HG02840 (cell line): ENCODE measurements around the gene ALOX12B.
"Not testable (repeated sequence)": the region's sequence is repeated elsewhere in the genome, so short reads cannot be mapped to it uniquely, and the experiment has no call there.

ENCODE experiments used
- ATAC-seq: cut with Tn5 transposase; IDR thresholded peaks from one replicate; pipeline ENCODE4 v1.9.1; 2021; ENCODE audit warnings: mild to moderate bottlenecking, moderate library complexity, moderate number of reproducible peaks; ENCODE audit not compliant: unreplicated experiment, low FRiP score

Gene ALOX12B

DNA sequence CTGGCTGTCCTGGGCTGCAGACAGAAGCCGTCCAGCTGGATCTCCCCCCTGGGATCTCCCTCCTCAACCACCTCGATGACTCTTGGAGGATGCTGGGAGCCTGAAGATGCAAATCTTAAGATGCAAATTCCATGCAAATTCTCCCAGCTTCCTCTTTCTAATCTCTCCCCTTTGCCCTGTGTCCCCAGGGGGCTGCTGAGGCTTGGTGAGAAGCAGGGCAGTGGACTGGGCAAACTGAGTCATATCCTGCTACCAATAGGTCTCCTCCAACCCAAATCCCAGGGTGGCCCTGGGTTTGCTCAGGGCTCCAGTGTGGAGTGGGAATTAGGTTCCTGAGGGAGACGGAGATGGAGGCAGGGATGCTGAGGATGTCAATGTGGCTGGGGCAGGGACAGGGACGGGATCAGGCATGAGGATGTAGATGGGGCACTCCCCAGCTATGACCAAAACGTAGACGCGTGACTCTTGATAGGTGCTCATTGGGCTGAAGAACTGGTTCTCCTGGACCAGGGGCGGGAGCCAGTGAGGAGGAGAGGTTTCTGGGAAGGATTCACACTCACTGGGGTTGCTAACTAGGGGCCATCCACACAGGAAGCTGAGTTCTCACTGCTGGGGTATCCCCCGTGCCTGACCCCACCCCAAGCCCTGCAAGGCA, 3.6 kb upstream of the ALOX12B start:
- ATAC-seq, result peak; percentile 60

- no peak for ATAC-seq
These were observed 2.2 kb upstream of the ALOX12B start for GRCh38 chr17:8089728-8090127.

GRCh38 chr17:8087952-8088230, 375 bp upstream of the ALOX12B start:
- no peak for ATAC-seq

- no peak for ATAC-seq
These were observed 3.3 kb downstream of the ALOX12B start for GRCh38 chr17:8084250-8084649.

DNA sequence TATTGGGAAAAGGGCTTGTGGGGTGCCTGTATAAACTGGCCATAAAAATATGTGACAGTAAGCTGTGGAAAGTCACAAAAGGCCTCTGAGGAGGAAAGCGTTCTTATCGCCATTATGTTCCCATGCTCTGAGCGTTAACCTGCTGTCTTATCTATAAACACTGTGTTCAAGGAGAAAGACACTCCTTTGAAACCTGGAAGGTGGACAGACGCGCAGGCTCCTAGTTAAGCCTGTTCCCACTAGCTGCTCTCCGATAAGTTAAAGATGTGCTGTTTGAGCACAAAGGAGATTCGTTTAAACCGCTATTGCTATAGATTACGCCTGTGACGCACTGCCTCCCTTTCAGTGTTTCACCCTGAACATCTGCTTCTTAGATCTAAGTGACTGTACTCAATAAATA, 5.2 kb downstream of the ALOX12B start:
- ATAC-seq, result no peak

GRCh38 chr17:8081876-8082275, 5.6 kb downstream of the ALOX12B start:
- ATAC-seq, result no peak

DNA sequence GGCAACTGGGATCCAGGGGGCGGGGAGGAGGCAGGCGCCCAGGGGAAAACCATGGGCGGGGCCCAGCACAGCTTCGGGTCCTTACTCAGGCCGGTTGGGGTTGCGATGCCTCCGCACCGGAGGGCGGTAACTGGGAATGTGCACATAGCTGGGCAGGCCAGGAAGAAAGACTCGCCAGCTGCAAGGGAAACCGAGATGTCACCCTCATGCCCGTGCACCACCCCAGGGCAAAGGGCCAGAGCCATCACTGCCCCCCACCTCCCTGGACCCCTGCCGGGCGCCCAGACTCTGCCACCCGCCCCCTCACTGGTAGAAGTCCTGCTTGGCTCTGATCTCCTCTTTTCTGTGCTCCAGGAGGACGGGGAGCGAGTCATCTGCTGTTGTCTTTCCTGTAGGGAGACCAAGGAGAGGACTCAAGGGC, 6.7 kb downstream of the ALOX12B start:
- ATAC-seq, result no peak

- no peak for ATAC-seq
These were observed 7.2 kb downstream of the ALOX12B start for GRCh38 chr17:8080208-8080798.

GRCh38 chr17:8079291-8080207, 8.0 kb downstream of the ALOX12B start:
- no peak for ATAC-seq

DNA sequence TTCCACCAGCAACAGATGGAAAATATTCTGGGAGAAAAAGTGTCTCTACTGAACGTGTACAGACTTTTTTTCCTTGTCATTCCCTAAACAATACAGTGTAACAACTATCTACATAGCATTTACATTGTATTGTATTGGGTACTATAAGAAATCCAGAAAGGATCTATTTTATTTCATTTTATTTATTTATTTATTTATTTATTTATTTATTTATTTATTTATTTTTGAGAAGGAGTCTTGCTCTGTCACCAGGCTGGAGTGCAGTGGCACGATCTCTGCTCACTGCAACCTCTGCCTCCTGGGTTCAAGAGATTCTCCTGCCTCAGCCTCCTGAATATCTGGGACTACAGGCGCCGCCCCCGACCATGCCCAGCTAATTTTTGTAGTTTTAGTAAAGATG, 9.6 kb downstream of the ALOX12B start:
- ATAC-seq, result not testable (repeated sequence)

DNA sequence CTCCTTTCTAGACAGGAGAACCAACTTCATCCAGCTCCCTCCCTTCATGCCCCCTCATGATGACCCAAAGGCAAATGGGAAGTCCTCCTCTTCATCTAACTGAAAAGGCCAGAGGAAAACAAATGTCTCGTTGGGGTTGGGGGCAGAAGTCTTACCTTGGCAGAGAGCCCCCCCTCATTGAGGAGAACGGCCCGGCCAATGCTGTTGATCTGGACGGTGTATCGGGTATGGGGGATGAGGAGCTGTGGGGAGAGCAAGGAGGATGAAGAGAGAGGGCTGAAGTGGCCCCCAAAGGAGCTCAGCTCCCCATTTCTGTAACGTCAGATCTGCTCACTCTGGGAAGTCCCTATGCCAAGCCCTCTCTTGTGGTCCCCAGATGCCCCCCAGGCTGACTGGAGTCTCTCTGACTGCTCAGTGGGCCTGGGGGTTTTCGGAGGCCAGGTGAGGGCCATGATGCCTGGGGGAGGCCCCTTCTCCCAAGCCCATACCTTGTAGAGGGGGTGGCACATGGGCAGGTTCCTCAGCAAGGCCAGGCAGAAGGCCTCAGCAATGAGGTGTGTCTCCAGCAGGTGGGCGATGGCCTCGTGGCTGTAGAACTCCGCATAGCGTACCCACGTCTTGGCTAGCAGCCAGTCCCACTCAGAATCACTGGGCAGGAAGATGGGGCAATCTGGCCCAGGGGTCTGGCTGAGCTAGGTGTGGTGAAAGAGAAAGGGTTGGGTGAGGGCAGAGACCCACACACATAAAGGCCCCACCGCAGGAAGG, 10.8 kb downstream of the ALOX12B start:
- no peak for ATAC-seq

DNA sequence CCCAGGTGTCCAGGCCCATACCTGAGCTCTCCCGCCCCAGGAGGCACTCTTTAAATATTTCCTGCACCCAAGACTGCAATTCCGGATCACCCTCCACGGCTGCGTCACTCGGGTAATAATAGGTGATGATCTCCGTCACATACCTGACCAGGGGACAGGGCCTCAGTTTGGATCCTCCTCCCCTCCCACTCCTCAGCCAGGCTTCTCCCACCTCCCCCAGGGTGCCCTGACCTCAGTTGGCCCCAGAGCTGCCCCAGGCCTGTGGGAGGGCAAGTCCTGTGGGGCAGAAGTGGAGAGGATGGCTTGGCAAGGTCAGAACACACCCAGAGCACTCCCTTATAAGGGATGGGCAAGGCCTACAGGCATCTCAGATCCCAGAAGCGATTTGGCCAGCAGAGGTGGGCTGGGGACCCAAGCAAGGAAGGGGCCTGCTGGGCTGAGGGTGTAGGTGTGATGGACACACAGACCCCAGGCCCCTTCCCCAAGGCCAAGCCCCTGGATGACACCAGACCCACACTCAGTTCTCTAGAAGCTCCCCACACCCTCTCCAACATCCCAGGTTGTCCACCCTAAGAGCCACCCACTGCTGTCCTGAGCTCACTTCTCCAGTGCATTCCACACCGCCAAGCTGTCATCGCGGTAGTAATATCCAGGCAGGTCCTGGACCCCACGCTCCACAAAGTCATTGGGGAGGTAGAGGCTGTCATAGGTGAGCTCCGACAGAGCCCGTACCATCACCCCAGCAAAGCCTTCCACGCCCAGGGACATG, 11.8 kb downstream of the ALOX12B start:
- no peak for ATAC-seq

DNA sequence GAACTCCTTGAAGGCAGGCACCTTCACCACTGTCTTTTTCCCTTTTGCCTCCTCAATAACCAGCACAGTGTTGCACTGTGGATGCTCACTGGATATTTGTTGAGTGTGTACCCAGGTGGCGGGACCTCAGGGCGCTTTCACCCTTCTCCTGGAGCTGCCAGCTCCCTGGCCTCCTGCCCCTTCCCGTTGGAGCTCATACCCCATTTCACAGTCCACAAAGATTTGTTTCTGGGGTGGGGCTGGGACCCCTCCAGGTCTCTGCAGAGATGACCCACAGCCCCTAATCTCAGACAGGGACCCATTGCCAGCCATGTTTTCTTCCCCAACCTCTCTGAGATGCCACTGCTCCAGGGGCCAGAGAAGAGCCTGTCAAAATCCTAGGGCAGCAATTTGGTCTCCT, 12.4 kb downstream of the ALOX12B start:
- no peak for ATAC-seq

DNA sequence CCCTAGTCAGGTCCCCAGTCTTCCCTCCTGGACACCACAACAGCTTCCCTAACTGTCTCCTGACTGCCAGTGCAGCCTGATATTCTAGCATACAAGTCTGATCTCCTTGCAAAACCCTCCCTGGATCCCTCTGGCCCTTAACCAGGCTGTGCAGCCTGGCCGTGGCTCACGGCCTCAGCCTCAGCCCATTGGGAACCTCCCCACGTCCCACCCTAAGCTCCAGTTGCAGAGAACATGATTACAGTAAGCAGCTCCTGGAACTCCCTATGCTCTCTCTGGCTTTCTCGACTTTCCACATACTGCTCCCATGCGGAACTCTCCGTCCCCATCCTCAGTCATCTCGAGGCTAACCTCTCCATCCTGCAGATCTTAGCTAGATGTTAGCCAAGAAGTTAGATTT, 13.0 kb downstream of the ALOX12B start:
- no peak for ATAC-seq

- ATAC-seq, result no peak
These were observed 13.7 kb downstream of the ALOX12B start for GRCh38 chr17:8073627-8074484.

DNA sequence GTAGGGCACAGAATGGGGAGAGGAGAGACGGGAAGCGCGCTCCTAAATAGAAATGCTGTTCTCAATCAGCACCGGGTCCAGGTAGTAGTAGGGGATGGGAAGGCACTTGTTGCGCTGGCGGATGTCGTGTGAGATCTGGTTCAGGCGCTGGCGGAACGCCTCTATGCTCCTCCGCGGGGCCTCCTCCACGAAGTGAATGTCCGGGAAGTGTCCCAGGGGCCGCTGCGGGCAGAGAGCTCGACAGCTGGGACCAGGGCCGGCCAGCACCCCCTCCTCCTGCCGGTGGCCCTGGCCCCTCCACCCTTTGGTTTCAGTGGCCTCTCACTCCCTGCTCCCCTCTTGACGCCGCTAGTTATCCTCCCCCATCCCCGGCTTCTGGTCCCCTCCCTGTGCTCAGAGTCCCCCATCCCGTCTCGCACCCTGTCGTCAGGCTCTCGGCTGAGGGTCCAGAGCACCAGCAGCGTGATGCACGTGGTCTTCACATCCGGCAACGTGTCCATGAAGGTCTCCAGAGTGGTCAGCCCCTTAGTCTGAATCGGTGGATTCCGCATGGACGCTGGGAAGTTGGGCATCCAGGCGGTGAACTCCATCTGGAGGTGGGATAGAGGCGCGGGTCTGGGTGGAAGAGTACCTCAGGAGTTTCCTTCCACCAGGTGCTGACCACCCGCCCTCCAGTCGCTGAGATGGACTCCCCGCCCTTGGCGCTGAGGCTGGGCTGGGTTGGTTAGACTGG, 14.6 kb downstream of the ALOX12B start:
- ATAC-seq, result no peak

DNA sequence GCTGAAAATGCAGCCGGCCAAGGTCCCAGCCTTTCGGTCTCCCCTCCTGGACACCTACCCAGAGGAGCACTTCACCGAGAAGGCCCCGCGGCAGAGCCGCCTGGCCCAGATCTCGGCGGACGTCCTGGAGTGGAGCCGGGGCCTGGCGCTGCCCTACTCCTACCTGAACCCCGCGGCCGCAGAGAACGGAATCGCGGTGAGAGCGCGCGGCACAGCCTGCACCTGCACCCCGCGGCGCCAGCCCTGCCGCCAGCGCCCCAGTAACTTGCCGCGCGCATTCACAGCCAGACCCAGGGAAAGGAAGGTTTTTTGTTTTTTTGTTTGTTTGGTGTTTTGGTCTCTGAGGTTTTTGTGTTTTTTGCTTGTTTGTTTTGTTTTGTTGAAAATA, 15.2 kb downstream of the ALOX12B start:
- no peak for ATAC-seq

- no peak for ATAC-seq
These were observed 16.0 kb downstream of the ALOX12B start for GRCh38 chr17:8071496-8071895.

DNA sequence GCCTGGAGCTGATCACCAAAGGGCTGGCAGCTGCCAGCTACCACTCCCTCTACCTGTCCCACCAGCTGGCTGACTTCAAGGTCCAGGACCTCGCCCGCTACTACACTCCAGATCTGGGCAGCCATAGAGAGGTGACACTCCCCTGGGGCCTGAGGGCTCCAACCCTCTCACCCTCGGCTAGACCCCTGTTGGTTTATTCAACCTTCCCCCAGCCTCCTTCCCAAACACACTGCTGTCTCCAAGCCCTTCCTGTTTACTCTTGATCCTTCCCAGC, 18.0 kb downstream of the ALOX12B start:
- ATAC-seq, result no peak
